ENCODE results near the gene ZNF343.

The ZNF343 gene

DNA sequence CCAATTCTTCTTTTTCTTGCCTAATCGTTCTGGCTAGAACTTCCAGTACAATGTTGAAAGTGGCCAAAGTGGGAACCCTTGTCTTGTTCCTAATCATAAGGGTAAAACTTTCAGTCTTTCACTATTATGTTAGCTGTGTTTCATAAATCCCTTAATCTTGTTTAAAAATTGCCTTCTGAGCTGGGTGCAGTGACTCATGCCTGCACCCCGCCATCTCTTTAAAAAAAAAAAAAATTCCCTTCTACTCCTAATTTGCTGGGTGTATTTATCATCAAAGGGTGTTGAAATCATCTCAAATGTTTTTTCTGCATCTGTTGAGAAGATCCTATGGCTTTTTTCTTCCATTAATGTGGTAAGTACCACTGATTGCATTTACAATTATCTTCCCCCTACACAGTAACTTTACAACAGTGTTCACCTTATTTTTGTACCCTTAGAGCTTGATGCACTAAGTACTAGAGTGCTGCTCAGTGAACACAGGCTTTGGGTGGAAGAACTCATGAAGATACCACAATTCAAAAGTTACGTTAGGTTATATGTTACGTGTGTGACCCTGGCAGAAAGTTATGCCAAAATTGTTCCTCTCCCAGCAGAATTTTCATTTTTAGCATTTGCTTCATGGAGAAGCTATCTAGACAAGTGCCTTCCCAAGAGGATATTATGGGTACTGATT is 47.8 kb downstream of the ZNF343 start:
- in situ Hi-C loops (cut with HindIII; ENCODE audit: low pct_unique_long_range_greater_than_20kb, low sequenced_read_pairs) = no loop called here
- no peak for TF ChIP-seq JUND (IDR thresholded peaks at IDR 0.05; ENCODE audit: low read depth)

GRCh38 chr20:2459981-2460751 is 48.5 kb downstream of the ZNF343 start:
- TF ChIP-seq JUND (IDR thresholded peaks at IDR 0.05; ENCODE audit: low read depth) = no peak
- no peak for DNase-seq (ENCODE audit: low read depth in 1 of 2, low spot score in 1 of 2)
- in situ Hi-C loops (cut with HindIII; ENCODE audit: low pct_unique_long_range_greater_than_20kb, low sequenced_read_pairs) = no loop called here

More for the DNA sequence above, 47.8 kb downstream of the ZNF343 start:
- no peak for DNase-seq (ENCODE audit: low read depth in 1 of 2, low spot score in 1 of 2)

GRCh38 chr20:2458919-2459499 is 49.7 kb downstream of the ZNF343 start:
- in situ Hi-C loops (cut with HindIII; ENCODE audit: low pct_unique_long_range_greater_than_20kb, low sequenced_read_pairs) = no loop called here
- no peak for DNase-seq (ENCODE audit: low read depth in 1 of 2, low spot score in 1 of 2)
- TF ChIP-seq JUND (IDR thresholded peaks at IDR 0.05; ENCODE audit: low read depth) = no peak

DNA sequence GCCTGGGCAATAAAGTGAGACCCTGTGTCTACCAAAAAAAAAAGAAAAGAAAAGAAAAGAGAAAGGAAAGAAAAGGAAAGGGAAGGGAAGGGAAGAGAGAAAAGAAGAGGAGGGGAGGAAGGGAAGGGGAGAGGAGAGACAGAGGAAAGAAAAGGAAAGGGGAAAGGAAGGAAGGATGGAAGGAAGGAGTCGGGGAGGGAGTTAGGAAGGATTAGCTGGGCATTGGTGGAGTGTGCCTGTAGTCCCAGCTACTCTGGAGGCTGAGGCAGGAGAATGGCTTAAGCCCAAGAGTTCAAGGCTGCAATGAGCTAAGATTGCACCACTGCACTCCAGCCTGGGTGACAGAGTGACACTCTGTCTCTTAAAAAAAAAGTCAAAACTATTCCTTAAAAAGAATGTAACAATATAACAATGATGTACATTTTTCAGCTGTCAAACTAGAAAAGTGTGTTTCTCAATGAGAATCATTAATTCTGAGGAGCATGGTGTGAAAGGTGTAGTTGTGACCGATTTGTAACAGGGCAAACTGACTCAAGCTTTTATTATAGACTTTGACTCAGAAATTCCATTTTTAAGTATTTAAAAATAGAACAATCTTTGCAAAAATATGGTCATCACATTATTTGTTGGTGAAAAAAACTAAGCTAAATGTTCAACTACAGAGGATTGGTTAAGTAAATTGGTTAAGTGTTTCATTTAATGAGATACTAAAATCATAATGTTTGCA is 52.8 kb downstream of the ZNF343 start:
- in situ Hi-C loops (cut with HindIII; ENCODE audit: low pct_unique_long_range_greater_than_20kb, low sequenced_read_pairs) = no loop called here
- no peak for TF ChIP-seq JUND (IDR thresholded peaks at IDR 0.05; ENCODE audit: low read depth)
- DNase-seq (ENCODE audit: low read depth in 1 of 2, low spot score in 1 of 2) = no peak

DNA sequence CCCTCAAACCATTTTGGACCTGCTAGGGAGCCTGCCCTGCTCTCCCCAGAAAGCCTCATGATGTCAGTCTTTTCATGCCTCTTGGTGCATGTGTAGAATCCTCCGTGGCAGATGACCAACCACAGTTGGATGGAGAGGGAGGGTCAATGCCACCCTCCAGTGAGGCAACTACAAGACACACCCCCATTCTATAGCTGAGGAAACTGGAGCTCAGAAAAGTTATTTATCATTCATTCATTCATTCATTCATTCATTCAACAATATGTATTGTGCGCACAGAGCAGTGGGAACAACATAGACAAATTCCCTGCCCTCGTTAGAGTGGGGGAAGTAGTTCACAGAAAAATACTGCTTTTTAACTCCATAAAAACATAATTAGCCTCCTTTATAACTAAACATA is 54.9 kb downstream of the ZNF343 start:
- no peak for DNase-seq (ENCODE audit: low read depth in 1 of 2, low spot score in 1 of 2)
- no peak for TF ChIP-seq JUND (IDR thresholded peaks at IDR 0.05; ENCODE audit: low read depth)
- in situ Hi-C loops (cut with HindIII; ENCODE audit: low pct_unique_long_range_greater_than_20kb, low sequenced_read_pairs) = no loop called here

- TF ChIP-seq JUND (IDR thresholded peaks at IDR 0.05; ENCODE audit: low read depth) = no peak
- in situ Hi-C loops (cut with HindIII; ENCODE audit: low pct_unique_long_range_greater_than_20kb, low sequenced_read_pairs) = no loop called here
- DNase-seq (ENCODE audit: low read depth in 1 of 2, low spot score in 1 of 2) = peak; percentile 63 to 87
These were observed 56.6 kb downstream of the ZNF343 start for GRCh38 chr20:2451939-2452732.

- no peak for TF ChIP-seq JUND (IDR thresholded peaks at IDR 0.05; ENCODE audit: low read depth)
- no peak for DNase-seq (ENCODE audit: low read depth in 1 of 2, low spot score in 1 of 2)
- in situ Hi-C loops (cut with HindIII; ENCODE audit: low pct_unique_long_range_greater_than_20kb, low sequenced_read_pairs) = no loop called here
These were observed 57.3 kb downstream of the ZNF343 start for GRCh38 chr20:2451422-2451821.

DNA sequence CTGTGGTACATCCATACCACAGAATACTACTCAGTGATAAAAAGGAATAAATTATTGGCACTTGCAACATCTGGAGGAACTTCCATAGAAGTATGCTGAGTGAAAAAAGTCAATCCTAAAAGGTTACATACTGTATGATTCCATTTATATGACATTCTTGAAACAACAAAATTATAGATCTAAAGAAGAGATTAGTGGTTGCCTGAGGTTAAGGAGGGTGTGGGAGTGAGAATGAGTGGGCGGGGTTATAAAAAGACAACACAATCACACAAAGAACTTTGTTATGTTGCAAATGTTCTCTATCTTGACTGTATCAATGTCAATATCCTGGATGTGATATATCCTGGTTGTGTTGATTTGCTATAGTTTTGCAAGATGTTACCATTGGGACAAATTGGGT is 59.3 kb downstream of the ZNF343 start:
- TF ChIP-seq JUND (IDR thresholded peaks at IDR 0.05; ENCODE audit: low read depth) = no peak
- DNase-seq (ENCODE audit: low read depth in 1 of 2, low spot score in 1 of 2) = no peak
- in situ Hi-C loops (cut with HindIII; ENCODE audit: low pct_unique_long_range_greater_than_20kb, low sequenced_read_pairs) = no loop called here

GRCh38 chr20:2446845-2447244 is 61.9 kb downstream of the ZNF343 start:
- no peak for DNase-seq (ENCODE audit: low read depth in 1 of 2, low spot score in 1 of 2)
- in situ Hi-C loops (cut with HindIII; ENCODE audit: low pct_unique_long_range_greater_than_20kb, low sequenced_read_pairs) = no loop called here

More at GRCh38 chr20:2446845-2447244, 61.9 kb downstream of the ZNF343 start:
- no peak for TF ChIP-seq JUND (IDR thresholded peaks at IDR 0.05; ENCODE audit: low read depth)

Data from T47D (cell line).